ENCODE results near the gene NPAS2.

GRCh38 chr2:100814453-100814852 is 5.5 kb upstream of the NPAS2 start:
- TF ChIP-seq, protein P1, sequence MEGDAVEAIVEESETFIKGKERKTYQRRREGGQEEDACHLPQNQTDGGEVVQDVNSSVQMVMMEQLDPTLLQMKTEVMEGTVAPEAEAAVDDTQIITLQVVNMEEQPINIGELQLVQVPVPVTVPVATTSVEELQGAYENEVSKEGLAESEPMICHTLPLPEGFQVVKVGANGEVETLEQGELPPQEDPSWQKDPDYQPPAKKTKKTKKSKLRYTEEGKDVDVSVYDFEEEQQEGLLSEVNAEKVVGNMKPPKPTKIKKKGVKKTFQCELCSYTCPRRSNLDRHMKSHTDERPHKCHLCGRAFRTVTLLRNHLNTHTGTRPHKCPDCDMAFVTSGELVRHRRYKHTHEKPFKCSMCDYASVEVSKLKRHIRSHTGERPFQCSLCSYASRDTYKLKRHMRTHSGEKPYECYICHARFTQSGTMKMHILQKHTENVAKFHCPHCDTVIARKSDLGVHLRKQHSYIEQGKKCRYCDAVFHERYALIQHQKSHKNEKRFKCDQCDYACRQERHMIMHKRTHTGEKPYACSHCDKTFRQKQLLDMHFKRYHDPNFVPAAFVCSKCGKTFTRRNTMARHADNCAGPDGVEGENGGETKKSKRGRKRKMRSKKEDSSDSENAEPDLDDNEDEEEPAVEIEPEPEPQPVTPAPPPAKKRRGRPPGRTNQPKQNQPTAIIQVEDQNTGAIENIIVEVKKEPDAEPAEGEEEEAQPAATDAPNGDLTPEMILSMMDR (IDR thresholded peaks at IDR 0.05; ENCODE audit: control extremely low read depth in 1 of 3, insufficient read depth in 1 of 3, low read depth in 1 of 3, low read length in 3 of 3), result no peak
- TF ChIP-seq KDM5A (IDR thresholded peaks at IDR 0.05; ENCODE audit: low read length) (no peak), ZNF274 (IDR thresholded peaks at IDR 0.05; ENCODE audit: borderline replicate concordance, extremely low read depth, low read length) (no peak), CREB1 (IDR thresholded peaks at IDR 0.05) (no peak), TAF1 (IDR thresholded peaks at IDR 0.05; ENCODE audit: low read depth, low read length) (no peak), EP300 (IDR thresholded peaks at IDR 0.05; ENCODE audit: borderline replicate concordance in 1 of 2, low read depth in 2 of 2, low read length in 2 of 2) (no peak), HDAC6 (IDR thresholded peaks at IDR 0.05; ENCODE audit: low read depth, low read length) (no peak), TCF12 (IDR thresholded peaks at IDR 0.05; ENCODE audit: low read depth, low read length) (no peak), RAD21 (IDR thresholded peaks at IDR 0.05 in 1 of 2, conservative IDR thresholded peaks at IDR 0.05 in 1 of 2; ENCODE audit: low read depth in 2 of 2, low read length in 2 of 2) (no peak), YY1 (IDR thresholded peaks at IDR 0.05; ENCODE audit: low read depth, low read length) (no peak), POLR2A (IDR thresholded peaks at IDR 0.05; ENCODE audit: control extremely low read depth in 1 of 2, low read depth in 2 of 2, low read length in 2 of 2) (no peak)

Measured in H1 (cell line).